Sciatic nerve (tissue), 2 donors: ENCODE data around the gene SELL. TPM values are rescaled to one million over a fixed set of nuclear protein-coding genes. Genes with fewer than 3 reads are reported as not detected.
"Not testable (repeated sequence)": the region's sequence is repeated elsewhere in the genome, so short reads cannot be mapped to it uniquely, and the experiment has no call there.

Experiments used
- ATAC-seq: fragments of 200-7000 bp; cut with Tn5 transposase; one replicate; pipeline ENCODE4 v1.9.1; 2020; ENCODE audit warnings: mild to moderate bottlenecking, moderate library complexity
- DNase-seq: peaks from one replicate; pipeline ENCODE4 v3.0.0-alpha.2; 2020; ENCODE audit warnings: low spot score
- intact Hi-C: fragments of 100-400 bp; cut with DNase I; formaldehyde crosslinking; loops from one replicate; pipeline ENCODE4 v1.14.2; 2022
- total RNA-seq: library from RNA; stranded (reverse); fragmentation: NEBNext Ultra II Directional; extraction: Animal tissue kit (Norgen Biotek cat#: 25700); gene quantifications from one replicate; pipeline ENCODE4 v1.2.1, GENCODE V29; 2021
- donor health status: DM: no; HTN: no; CAD: no.
- donor health status: DM: no; HTN: no; CAD: no.

SELL gene
- total RNA-seq, 1 donor from 2014 or later, result 13.5 TPM

DNA sequence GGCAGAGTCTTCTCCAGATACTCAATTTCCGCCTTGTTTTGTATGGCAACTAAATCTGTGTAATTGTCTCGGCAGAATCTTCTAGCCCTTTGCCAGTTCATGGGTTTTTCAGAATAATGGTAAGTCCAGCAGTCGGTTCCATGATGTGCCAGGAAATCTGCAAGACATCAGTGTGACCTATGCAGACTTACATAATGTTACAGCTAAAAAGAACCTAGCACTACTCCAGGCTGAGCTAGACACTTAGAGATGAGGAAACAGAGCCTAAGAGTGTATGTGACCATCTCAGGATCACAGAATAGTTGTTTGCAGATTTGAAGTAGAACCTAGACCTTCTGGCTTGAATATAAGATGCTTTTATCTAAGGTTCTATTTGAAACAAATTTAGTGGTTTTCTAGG, 2.8 kb downstream of the SELL start:
- intact Hi-C loops, result loop anchor here (10.0 kb wide), 1 partner anchor 94 kb away; no protein-coding TSS in a partner anchor

DNA sequence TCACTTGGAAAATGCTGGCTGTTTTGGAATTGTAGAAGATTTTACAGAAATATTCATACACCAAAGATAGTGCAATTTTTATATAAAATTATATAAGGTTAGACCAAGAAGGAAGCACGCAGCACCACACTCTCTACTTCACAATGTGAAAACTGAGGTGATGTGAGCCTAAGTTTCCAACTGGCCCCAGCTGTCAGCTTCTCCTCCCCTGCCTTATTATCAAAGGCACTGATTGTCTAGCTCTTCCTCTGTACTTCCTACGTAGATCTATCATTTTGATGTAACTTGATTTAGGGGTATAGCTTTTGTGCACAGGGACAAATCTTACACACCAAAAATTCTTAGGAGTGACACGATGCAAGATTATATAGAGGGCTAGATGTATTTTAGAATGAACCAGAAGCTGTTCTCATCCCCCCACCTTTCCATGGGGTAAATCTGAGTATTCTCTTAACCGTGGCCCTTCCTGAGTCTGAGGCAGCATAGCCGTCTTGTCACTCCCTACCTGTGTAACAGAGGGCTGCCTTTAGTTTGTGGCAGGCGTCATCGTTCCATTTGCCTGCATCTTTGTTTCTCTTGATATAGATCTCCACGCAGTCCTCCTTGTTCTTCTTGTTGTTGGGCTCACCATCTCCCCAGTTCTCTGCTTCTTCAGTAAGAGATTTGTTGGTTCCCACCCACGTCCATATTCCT, 3.4 kb downstream of the SELL start:
- DNase-seq (no peak), ATAC-seq (no peak)
- intact Hi-C loops, result loop anchor here (10.0 kb wide), 1 partner anchor 93 kb away; no protein-coding TSS in a partner anchor

More for the DNA sequence above, 2.8 kb downstream of the SELL start:
- DNase-seq, result no peak
- no peak for ATAC-seq

DNA sequence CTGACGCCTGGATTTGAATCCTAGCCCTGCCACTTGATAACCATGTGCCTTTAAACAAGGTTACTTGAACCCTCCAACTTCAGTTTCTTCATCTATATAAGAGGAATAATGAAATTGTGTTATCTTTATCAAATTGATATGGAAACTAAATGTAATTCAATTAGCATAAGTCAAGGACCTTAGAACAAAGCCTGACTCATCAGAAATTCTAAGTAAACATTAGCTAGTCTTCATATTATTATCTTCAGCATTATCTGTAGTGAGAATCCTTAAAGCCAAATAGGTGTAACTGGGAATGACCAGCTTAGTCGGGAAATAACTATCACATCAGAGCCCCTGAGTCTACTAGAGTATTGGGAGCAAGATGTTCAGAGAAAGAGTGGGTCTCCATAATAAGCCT, 6.6 kb downstream of the SELL start:
- ATAC-seq, result no peak
- intact Hi-C loops, result loop anchor here (10.0 kb wide), 1 partner anchor 90 kb away; no protein-coding TSS in a partner anchor
- DNase-seq, result no peak

DNA sequence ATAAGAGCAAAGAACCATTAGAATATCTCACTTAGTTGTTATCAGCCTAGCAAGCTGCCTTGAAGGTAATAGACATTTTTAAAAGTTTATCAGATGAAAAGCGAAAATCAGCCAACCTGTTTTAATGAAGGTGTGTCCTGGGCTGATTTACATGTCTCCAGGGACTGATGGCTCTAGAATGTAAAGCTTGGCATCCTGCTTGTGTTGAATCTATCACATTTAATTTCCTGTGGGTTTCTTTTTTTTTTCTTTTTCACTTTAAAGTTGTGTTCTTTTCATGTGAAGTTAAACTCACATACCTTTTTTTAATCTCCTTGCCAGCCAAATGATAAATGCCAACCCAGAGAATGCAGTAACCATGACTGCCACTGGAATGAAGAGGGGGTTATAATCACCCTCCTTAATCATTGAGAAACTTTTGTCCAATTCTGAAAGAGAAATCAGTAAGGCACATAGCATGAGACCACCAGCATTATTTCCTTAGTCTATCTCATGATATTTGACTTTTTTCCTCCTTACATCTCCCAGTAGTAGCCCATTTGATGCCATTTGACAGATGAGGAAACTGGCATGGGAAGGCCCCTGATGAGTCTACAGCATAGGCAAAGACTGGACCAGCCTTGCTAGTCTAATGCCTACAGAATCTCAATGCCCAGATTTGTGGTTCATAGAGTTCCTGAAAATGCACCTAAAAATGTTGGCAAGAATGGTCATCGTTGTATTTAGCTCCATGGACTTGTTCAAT, 10.0 kb downstream of the SELL start:
- ATAC-seq, result no peak
- intact Hi-C loops, result loop anchor here (10.0 kb wide), 1 partner anchor 87 kb away; no protein-coding TSS in a partner anchor
- no peak for DNase-seq

DNA sequence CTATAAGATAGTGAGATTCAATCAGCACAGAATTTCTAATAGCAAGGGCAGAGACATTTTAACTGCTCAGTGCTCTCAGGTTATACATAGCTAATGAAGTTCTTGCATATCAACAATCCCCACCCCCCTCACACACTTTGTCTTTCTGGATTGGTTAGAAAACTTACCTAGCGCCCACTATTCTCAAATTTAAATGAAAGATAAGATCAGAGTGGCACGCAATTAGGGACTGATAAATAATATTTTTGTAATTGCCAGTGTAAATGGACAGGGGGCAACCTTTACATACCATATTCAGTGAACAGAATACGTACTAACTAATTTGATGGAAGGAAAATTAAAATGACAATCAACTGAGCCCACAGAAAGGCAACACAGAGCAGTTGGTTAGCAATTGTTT, 11.7 kb downstream of the SELL start:
- intact Hi-C loops, result loop anchor here (10.0 kb wide), 1 partner anchor 85 kb away; no protein-coding TSS in a partner anchor
- ATAC-seq, result no peak
- DNase-seq, result no peak

DNA sequence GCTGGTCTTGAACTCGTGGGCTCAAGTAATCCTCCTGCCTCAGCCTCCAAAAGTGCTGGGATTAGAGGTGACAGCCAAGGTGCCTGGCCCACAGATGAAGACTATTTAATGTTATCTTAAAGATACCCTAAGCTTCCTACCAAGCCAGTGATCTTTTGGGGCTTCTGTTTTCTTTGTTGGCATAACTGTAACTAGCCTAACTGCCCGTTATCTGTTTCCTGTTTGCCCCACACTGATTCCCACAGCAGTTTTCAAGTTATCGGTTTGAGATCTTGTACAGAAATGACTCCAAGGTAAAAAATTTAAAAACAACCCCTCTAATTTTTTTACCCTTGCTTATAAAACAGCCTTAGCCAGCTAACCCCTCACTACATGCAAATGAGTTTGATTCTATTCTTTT, 12.4 kb downstream of the SELL start:
- intact Hi-C loops, result no loop called here
- DNase-seq (no peak), ATAC-seq (no peak)

DNA sequence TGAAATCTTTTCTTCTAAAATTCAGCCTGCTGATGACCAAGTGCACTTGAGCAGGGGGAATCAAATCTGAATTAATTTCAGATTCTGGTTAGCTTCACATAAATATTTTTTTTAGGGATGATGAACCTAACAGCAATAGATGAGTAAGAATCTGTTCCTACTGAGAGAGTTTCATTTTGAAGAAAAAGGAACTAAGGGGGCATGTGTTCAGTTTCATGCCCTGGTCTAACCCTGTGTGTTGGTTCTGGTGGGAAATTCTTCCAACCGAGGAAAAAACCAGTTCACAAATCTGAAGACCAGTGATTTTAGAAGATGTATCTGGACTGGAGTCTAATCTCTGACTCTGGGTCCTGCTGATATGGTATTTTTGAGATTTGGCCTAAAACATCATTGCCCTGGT, 13.7 kb downstream of the SELL start:
- intact Hi-C loops, result no loop called here
- DNase-seq (no peak), ATAC-seq (no peak)

DNA sequence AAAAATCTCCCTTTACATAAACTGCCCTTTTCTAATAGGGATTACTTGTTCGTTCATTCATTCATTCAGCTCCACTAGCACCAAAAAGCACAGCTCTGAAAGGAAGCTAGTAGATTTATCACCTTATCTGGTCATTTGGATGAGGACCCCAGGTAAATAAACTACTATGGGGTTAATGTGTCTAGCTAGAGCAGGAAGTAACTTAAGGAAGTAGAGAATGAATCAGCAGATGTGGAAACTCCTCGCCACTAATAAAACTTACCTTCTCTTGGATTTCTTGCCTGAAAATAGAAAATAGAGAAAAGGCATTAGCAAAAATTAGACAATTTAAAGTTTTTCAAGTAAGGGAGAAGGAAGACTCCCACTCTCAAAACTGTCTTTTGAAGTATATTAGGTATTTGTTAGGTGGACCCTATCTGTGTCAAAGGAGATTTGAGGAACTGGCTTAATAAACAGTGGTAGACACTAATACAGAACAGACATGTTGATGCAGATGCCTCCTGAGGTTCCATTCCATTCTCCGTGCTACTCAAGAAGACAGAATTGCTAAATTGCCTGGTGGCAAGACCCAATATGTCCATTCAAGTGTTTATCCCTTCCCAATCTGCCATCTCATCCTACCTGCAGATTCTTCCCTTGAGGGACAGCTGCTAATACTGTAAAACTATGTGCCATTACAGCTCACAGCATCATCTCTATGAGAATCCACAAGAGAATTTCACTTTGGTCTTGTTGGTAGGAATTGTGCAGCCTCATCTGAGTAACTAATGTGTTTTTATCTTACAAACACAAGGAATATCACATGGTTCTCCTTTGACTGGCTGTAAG, 14.9 kb downstream of the SELL start:
- DNase-seq (no peak), ATAC-seq (no peak)
- intact Hi-C loops, result no loop called here

DNA sequence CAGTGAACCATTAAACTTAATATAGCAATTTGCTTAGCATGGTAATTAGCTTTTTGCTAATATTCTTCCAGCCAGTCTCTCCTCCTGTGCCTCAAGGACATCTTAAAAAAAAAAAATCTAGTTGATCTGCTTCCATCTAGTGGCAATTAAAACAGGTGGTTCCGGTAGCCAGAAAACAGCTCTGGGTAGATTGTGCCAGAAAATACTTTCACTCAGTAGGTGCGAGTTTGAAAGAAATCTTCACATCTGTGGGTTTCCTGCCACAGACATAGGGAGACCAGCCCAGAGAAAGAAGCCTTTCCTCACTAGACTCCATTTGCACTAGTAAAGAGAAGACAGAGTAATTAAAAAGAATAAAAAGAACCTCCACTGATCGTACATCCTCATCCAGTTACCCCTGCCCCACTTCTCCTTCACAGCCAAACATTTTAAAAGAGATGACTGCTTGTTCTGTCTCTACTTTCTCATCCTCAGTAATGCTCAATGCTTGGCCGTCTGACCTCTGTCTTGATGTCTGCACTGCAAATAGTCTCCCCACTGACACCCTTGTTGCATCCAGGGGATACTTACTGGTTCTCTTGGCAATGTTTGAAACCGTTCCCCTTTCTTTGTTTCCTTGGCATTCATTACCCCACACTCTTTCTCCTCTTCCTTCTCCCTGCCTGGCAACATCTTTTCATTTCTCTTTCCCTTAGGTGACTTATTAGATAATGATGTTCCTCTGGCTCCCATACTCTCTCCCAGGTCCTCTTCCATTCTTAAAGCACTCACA, 16.9 kb downstream of the SELL start:
- ATAC-seq (no peak), DNase-seq (no peak)
- intact Hi-C loops, result no loop called here

DNA sequence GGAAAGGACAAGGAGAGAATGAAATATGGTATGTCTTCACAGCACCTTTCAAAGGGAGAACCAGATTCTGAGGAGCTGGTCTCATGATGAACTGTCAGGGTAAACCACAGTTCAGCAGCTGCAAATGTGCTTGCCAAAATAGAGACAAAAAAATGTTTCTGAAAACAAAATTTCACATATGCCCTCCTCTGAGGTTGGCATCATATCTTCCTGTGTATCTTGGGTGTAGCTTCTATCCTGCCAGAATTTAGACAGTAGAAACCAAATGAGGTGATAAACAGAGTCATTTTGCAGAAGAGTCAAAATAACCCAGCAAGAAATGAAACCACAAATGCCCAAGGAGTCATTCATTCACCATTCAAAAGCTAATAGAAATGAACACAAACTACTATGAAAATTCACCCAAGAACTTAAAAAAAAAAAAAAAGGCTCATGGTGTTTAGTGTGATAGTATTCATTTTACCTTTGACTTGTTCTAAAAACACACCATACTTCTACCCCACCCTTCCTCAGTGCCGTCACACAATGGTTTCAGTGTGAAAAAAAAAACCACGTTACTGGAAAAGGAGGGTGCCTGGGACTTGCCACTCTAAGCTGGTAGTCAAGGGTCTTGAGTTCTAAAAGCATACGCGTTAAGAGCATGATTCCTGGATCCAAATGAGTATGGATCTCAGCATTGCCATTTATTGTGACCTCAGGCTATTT, 18.5 kb downstream of the SELL start:
- DNase-seq (no peak), ATAC-seq (peak; percentile 22)
- intact Hi-C loops, result no loop called here

DNA sequence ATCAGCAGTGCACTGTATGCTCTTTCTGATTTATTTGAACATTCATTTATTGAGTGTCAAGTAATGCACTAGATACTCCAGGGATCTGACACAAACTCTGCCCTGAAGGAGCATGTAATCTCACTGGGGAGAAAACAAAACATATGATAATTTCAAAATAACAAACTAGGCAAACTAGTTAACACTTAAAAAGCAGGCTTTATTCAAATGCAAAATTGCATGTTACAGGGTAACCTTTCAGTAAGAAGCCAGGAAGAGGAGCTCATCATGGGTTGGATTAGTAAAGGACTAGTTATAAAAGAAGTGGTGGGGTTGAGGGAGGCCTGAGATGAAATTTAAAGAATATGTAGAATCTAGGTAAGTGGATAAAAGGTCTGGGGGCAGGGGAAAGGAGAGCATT, 20.9 kb downstream of the SELL start:
- intact Hi-C loops, result no loop called here
- ATAC-seq (no peak), DNase-seq (no peak)

DNA sequence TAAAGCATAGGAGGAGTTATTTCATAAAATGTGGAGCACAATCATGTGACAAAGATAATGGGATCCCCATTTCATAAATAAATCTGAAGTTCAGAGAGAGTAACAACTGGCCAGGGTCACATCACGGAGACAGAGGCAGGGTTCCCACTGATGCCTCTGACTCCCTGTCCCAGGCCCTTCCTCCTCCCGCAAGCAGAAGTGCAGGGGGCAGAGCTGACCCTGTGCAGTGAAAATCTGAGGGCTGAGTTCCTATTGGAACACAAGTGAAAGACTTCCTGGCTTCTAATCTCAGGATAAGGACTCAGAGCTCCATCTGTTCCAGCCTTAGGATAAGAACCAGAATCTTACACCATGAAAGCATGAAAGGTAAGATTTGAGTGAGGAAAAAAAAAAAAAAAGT, 22.0 kb downstream of the SELL start:
- intact Hi-C loops, result no loop called here
- no peak for ATAC-seq
- no peak for DNase-seq

DNA sequence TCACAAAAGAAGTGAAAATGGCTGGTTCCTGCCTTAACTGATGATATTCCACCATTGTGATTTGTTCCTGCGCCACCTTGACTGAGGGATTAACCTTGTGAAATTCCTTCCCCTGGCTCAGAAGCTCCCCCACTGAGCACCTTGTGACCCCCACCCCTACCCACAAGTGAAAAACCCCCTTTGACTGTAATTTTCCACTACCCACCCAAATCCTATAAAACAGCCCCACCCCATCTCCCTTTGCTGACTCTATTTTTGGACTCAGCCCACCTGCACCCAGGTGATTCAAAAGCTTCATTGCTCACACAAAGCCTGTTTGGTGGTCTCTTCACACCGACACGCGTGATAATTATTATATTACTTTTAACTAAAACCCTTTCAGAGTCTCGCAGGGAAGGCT, 23.0 kb downstream of the SELL start:
- ATAC-seq, DNase-seq, intact Hi-C loops: not testable (repeated sequence)

DNA sequence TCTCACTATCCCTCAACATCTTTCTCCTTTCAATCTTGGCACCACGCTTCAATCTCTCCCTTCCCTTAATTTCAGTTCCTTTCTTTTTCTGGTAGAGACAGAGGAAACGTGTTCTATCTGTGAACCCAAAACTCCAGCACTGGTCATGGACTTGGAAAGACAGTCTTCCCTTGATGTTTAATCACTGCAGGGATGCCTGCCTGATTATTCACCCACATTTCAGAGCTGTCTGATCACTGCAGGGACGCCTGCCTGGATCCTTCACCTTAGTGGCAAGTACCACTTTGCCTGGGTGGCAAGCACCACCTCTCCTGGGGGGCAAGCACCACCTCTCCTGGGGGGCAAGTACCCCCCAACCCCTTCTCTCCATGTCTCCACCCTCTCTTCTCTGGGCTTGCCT, 27.8 kb downstream of the SELL start:
- intact Hi-C loops, result no loop called here
- ATAC-seq (no peak), DNase-seq (no peak)

DNA sequence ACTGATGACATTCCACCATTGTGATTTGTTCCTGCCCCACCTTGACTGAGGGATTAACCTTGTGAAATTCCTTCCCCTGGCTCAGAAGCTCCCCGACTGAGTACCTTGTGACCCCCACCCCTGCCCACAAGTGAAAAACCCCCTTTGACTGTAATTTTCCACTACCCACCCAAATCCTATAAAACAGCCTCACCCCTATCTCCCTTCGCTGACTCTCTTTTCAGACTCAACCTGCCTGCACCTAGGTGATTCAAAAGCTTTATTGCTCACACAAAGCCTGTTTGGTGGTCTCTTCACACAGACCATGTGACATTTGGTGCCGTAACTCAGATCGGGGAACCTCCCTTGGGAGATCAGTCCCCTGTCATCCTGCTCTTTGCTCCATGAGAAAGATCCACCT, 28.3 kb downstream of the SELL start:
- DNase-seq, intact Hi-C loops, ATAC-seq: not testable (repeated sequence)

DNA sequence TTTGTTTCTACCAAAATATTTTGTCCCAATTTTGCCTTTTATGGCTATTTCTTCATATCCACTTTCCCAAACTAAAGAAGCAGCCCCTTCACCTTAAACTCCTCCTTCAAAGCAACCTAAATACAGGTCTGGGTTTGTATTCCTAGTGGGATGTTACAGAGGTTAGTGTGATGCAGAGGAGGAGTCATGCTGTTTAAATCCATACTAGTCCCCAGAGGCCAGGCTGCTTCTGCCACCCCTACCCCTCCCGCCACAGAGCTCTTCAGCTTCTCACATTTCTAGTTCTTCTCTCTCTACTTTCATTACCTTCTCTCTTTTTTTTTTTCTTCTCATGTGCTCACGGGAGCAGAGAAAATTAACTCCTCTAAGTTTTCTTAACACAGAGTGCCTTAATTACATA, 29.3 kb downstream of the SELL start:
- intact Hi-C loops, result no loop called here
- DNase-seq (no peak), ATAC-seq (no peak)

DNA sequence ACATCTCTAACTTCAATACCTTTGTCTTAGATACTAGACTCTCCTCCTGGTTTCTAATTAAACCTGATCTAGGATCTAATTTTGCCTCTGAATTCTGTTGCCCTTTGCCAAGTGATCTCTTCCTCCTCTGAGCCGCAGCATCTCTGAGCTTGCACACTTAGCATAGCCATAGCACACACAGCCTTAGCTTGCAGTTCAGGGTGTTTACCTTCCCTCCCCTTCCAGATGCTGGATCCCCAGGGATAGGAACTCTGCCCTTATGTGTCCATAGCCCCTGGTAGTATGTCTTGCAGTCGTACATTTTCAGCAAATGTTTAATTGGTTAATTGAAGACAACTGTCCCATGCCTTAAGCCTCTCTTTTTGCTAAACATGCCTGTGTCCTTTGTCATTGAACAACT, 30.3 kb downstream of the SELL start:
- no peak for ATAC-seq
- DNase-seq, result no peak
- intact Hi-C loops, result no loop called here

DNA sequence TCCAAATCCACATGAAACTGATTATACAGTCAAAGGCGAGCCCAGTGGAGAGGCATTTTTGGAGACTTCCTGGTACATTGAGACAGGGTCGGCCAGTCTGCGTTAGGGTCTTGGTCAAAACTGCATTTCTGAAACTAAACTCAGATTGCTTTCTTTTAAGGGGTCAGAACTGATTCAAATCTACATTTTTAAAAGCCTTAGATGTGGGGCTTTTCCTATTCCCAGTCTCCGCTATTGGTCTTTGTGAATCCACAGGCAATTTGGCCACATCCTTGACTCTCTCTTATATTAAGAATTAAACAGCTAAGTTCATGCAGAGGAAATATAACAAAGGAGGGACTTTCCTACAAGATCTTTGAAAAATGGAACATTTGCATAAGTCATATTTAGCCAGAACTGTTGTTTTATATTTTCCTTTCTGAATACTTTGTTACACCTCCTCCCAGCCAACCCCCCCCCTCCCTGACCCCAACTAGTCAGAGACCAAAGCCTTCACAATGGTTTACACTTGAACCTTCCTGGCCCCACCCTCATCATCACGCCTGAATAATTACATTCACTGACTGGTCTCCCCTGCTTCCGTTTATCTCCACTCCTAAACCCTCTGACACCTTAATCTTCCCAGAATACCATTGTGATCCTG, 30.9 kb downstream of the SELL start:
- intact Hi-C loops, result no loop called here
- DNase-seq (no peak), ATAC-seq (no peak)
